GM13977 (cell line): ENCODE data around the gene CERK.
"Not testable (repeated sequence)": the region's sequence is repeated elsewhere in the genome, so short reads cannot be mapped to it uniquely, and the experiment has no call there.

Source experiments
- DNase-seq: peaks from one replicate; pipeline ENCODE4 v3.0.0; 2012; ENCODE audit warnings: low spot score
- in situ Hi-C: fragments of 300-500 bp; cut with MboI; formaldehyde crosslinking; loops from one replicate; pipeline ENCODE4 v1.12.0; 2022; ENCODE audit warnings: low sequenced_read_pairs, low pct_unique_long_range_greater_than_20kb, mixed read lengths, inconsistent platforms; ENCODE audit not compliant: unreplicated experiment
- TF ChIP-seq, protein P1 (sequence below): IDR thresholded peaks from 2 replicates; pipeline ENCODE4 v1.5.1; 2012; ENCODE audit warnings: mild to moderate bottlenecking, control low read depth; ENCODE audit not compliant: insufficient read depth; ENCODE audit errors: extremely low read depth, missing control alignments

The CERK gene

DNA sequence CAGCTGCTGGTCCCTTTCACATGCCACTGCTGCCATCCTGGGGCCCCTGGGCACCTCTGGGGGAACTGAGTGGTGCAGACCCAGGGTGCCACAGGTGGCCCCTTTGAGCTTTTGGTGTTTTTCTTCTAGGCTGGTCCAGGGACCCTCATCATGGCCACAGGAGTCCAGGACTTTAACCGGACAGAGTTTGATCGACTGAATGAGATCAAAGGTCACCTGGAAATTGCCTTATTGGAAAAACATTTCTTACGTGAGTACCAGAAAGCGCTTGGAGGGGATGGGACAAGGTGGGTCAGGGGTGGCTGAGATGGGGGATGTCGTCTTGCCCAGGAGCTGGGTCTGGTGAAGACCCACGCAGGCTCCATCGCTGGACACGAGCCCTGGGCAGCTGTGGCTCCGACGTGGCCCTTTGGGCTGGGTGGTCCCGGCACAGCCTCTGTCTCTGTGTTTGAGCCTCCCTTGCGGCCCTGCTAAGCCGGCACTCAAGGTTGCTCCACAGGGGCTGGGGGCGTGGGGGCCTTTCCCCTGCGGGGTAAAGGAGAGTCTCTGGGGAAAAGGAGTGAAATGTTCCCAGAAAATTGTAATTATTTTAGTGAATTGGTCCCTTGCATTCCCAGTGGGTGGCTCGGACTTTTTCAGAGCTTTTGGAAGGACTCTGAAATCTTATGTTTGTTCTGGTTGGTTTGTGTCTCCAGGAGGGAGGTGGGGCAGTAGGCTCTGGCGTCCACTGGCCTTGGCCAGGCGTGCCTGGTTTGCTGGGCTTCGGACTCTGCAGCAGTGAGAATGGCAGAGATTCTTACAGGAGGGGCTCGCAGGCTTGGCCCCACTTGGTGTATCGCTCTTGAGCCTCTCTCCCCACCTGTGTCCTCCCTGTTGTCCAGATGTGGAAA, 100.1 kb downstream of the CERK start:
- in situ Hi-C loops = no loop called here
- TF ChIP-seq, protein P1, sequence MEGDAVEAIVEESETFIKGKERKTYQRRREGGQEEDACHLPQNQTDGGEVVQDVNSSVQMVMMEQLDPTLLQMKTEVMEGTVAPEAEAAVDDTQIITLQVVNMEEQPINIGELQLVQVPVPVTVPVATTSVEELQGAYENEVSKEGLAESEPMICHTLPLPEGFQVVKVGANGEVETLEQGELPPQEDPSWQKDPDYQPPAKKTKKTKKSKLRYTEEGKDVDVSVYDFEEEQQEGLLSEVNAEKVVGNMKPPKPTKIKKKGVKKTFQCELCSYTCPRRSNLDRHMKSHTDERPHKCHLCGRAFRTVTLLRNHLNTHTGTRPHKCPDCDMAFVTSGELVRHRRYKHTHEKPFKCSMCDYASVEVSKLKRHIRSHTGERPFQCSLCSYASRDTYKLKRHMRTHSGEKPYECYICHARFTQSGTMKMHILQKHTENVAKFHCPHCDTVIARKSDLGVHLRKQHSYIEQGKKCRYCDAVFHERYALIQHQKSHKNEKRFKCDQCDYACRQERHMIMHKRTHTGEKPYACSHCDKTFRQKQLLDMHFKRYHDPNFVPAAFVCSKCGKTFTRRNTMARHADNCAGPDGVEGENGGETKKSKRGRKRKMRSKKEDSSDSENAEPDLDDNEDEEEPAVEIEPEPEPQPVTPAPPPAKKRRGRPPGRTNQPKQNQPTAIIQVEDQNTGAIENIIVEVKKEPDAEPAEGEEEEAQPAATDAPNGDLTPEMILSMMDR = no peak
- no peak for DNase-seq

DNA sequence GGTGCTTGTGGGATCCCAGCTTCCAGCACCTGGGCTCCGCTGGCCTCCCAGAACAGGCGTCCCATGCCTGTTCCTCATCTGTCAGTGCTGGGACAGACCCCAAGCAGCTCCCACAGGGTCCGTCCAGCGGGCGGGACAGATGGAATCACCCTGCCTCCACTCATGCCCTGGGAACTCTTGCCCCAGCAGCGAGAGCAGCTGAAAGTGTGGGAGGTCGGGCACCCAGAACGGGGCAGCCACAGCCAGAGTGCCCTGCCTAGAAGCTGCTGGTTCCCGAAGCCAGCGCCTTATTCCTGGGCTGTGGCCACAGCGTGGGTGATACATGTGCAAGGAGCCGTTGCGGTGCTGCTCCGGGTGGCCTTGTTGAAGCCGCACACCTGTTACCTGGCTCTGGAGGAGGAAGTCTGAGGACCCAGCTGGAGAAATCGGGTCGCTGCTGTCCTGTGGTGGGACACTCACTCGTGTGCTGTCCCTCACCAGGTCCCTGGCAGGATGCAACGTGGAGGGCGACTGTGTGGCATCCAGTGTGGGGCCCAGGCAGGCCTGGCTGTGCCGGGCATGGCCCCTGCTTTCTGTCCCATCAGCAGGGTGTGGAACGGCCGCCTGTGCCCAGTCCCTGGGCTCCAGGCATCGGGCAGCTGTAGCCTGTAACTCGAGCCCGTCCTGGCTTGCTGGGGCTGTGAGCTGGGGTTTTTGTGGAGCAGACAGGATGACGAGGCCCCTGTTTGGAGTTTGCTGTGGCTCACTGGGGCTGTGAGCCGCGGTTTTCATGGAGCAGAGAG, 101.6 kb downstream of the CERK start:
- DNase-seq = no peak
- TF ChIP-seq, protein P1 = no peak
- in situ Hi-C loops = no loop called here

DNA sequence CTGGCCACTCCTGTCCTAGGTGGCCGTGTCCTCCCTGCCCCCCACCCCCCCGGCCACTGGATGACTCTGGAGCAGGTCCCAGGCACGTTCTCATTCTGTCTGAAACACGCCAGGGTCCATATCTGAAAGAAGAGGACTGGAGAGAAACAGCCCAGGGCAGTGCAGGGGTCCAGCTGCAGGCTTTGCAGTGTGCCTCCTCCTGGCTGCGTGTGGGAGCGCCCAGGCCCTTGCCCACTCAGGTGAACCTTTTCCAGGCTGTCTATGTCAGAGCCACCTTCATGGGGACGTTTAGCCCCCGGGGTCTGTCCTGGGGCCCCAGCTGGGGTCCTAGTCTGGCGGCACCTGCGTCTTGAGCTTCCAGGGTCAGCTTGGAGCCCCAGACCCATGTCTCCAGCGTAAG, 102.3 kb downstream of the CERK start:
- in situ Hi-C loops = no loop called here
- DNase-seq = no peak
- TF ChIP-seq, protein P1 = no peak

DNA sequence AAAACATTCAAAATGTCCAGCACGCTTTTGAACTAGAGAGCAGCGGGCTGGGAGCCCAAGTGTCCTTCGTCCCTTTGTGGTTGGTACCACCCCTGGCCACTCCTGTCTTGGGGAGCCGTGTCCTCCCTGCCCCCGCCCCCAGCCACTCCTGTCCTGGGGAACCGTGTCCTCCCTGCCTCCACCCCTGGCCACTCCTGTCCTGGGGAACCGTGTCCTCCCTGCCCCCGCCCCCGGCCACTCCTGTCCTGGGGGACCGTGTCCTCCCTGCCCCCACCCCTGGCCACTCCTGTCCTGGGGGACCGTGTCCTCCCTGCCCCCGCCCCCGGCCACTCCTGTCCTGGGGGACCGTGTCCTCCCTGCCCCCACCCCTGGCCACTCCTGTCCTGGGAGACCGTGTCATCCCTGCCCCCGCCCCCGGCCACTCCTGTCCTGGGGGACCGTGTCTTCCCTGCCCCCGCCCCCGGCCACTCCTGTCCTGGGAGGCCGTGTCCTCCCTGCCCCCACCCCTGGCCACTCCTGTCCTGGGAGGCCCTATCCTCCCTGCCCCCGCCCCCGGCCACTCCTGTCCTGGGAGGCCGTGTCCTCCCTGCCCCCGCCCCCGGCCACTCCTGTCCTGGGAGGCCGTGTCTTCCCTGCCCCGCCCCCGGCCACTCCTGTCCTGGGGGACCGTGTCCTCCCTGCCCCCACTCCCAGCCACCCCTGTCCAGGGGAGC, 102.9 kb downstream of the CERK start:
- in situ Hi-C loops, DNase-seq: not testable (repeated sequence)
